Measurements from ENCODE around the gene WDR62.

The WDR62 gene

DNA sequence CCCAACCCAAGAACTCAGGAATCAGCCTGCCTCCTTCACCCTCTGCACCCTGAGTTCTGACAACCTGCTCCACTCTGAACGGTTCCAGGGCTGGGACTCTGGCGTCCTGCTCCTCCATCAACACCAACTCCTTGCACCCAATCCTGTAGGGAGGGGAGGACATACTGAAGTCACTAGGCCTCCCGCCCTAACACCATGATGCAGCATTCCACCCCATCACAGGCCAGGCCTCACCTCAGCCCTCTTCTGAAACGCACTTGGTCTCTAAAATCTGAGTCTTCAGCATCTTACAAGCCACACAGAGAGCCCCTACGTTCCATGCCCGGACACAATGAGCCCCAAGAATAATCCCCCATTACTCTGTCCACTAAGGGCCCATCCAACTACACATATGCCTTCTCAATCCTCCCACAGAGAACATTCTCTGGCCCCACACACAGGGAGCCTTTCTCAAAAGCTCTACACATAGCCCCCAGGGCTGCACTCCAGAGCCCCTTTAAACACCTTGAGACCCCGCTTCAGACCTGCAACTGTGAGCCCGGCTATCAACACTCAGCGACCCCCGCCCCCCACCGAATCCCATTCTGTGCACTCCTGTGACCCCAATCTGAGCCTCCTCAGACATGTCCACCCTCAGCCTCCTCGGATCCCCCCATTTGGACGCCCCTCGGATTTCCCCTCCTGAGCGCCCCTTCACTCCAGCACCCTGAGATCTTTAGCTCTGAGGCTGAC, 41.3 kb upstream of the WDR62 start:
- no peak for DNase-seq (ENCODE audit: low read depth)
- TF ChIP-seq, protein P1, sequence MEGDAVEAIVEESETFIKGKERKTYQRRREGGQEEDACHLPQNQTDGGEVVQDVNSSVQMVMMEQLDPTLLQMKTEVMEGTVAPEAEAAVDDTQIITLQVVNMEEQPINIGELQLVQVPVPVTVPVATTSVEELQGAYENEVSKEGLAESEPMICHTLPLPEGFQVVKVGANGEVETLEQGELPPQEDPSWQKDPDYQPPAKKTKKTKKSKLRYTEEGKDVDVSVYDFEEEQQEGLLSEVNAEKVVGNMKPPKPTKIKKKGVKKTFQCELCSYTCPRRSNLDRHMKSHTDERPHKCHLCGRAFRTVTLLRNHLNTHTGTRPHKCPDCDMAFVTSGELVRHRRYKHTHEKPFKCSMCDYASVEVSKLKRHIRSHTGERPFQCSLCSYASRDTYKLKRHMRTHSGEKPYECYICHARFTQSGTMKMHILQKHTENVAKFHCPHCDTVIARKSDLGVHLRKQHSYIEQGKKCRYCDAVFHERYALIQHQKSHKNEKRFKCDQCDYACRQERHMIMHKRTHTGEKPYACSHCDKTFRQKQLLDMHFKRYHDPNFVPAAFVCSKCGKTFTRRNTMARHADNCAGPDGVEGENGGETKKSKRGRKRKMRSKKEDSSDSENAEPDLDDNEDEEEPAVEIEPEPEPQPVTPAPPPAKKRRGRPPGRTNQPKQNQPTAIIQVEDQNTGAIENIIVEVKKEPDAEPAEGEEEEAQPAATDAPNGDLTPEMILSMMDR (conservative IDR thresholded peaks at IDR 0.05; ENCODE audit: low read depth, low read length) = no peak
- peak overlapping the region; percentile 66 for H3K4me3 ChIP-seq (ENCODE audit: low read depth, low read length)

DNA sequence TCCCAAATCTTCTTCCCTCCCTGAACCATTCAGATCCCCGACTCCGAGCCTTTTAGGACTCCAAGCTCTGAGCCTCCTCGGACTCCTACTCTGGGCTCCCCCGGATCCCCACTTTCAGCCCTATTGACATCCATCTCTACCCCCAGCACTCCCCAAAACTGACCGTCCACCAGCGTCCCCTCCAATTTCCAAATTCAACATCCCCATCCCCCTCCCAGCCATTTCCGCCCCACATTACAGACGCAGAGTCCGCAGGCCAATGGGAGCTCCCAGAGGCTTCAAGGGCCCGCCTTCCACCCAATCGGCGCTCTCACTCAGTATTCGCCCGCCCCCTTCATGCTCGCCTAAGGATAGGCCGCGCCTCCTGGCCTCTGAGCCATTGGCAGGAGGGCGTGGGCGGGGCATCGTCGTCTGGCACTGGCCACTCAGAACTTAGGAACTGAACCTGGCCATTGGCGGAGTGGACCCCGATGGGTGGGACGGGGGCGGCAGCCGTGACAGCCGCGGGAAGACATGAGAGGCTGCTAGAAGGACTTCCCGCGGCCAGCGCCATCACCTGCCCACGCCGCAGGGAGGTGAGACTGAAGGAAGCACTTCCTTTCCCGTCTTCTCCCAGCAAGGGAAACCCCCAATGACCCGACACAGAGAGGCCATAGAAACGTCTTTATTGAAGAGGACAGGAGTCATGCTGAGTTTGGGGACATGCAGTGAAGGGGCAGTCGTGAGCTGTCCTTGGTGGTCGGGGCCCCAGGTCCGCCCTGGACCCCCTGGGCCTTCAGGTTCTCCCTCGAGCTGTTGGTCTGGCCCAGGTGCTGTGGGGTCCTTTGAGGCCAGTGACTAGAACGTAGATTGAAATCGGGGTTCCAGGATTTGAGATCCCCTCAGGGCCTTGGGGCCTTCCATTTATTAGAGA, 40.4 kb upstream of the WDR62 start, which contains the start of gene ALKBH6:
TSS of gene ALKBH6 (minus strand) at position 202 of the 913 bp plus-strand sequence. CDS start 816 bp downstream, outside the sequence.
- DNase-seq (ENCODE audit: low read depth) = peak; percentile 99
- TF ChIP-seq, protein P1 (conservative IDR thresholded peaks at IDR 0.05; ENCODE audit: low read depth, low read length) = no peak
- H3K4me3 ChIP-seq (ENCODE audit: low read depth, low read length) = peak within 1 kb of the TSS; percentile 66

GRCh38 chr19:36019061-36019670, 35.5 kb upstream of the WDR62 start:
- TF ChIP-seq, protein P1 (conservative IDR thresholded peaks at IDR 0.05; ENCODE audit: low read depth, low read length) = no peak
- DNase-seq (ENCODE audit: low read depth) = no peak
- no peak overlapping the region for H3K4me3 ChIP-seq (ENCODE audit: low read depth, low read length)

- TF ChIP-seq, protein P1 (conservative IDR thresholded peaks at IDR 0.05; ENCODE audit: low read depth, low read length) = no peak
- H3K4me3 ChIP-seq (ENCODE audit: low read depth, low read length) = no peak overlapping the region
- DNase-seq (ENCODE audit: low read depth) = no peak
Observed at GRCh38 chr19:36023432-36023831, 31.3 kb upstream of the WDR62 start.

DNA sequence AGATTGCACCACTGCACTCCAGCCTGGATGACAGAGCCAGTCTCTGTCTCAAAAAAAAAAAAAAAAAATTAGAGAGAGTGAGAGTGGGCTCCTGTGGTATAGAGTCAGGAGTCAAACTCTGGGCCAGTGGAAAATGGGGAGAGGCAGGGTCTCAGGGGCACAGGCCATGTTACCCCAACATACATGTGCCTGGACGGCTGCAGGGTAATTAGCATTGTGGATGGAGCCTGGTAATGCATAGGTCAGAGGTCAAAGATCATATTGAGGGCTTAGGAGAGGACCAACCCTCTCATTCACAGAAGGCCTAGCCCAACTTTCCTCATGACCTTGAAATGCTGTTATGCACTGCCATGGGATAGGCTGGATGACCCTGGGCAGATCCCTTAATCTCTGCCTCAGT, 29.2 kb upstream of the WDR62 start:
- TF ChIP-seq, protein P1 (conservative IDR thresholded peaks at IDR 0.05; ENCODE audit: low read depth, low read length) = no peak
- H3K4me3 ChIP-seq (ENCODE audit: low read depth, low read length) = no peak overlapping the region
- no peak for DNase-seq (ENCODE audit: low read depth)

DNA sequence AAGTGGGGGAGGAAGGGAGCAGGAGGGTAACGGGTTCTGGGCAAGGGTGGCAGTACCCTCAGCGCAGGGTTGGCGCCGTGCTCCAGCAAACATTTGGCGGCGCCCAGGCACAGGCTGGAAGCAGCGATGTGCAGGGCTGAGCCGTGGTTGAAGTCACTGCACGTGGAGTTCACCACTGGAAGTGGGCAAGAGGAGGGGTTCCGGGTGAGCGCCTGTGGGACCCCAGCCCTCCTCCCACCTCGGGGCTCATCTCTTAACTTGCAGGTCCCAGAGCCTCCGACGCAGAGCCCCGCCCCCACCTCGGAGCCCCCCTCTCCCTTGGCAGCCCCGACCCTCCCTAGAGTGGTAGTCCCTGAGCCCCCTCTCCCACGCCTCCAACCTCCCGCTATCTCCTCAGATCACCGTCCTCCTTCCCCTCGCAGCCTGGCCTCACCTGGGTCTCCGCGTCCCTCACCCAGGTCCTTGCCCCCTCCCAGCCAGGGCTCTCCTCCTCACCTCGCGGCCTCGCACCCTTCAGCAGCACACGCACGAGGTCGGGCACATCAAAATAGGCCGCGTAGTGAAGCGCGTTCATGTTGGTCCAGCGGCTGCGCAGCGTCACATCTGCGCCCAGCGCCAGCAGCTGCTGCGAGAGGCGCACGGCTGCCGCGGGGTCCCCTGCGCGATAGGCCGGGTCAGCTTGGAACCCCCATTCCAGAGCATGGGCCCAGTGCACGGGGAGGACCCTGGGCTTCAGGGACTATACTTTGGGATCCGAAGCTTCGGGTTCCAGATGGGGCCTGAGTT, 28.4 kb upstream of the WDR62 start:
- no peak overlapping the region for H3K4me3 ChIP-seq (ENCODE audit: low read depth, low read length)
- DNase-seq (ENCODE audit: low read depth) = no peak
- TF ChIP-seq, protein P1 (conservative IDR thresholded peaks at IDR 0.05; ENCODE audit: low read depth, low read length) = no peak
